Lower leg skin (tissue), 3 donors: ENCODE results near the gene PTGFRN.

Experiments
- POLR2A ChIP-seq, 2 donors: fragments of 450-650 bp; IDR thresholded peaks; one replicate each; pipeline ENCODE4 v1.6.1; 2016 to 2017; ENCODE audit warnings: antibody characterized with exemption in 2 of 2, mild to moderate bottlenecking in 1 of 2, moderate library complexity in 1 of 2
- TF ChIP-seq, protein P1 (sequence below), 3 donors: fragments of 450-650 bp; IDR thresholded peaks; one replicate each; pipeline ENCODE4 v1.5.1; 2016; ENCODE audit warnings: antibody characterized with exemption in 3 of 3, mild to moderate bottlenecking in 3 of 3, moderate library complexity in 2 of 3

DNA sequence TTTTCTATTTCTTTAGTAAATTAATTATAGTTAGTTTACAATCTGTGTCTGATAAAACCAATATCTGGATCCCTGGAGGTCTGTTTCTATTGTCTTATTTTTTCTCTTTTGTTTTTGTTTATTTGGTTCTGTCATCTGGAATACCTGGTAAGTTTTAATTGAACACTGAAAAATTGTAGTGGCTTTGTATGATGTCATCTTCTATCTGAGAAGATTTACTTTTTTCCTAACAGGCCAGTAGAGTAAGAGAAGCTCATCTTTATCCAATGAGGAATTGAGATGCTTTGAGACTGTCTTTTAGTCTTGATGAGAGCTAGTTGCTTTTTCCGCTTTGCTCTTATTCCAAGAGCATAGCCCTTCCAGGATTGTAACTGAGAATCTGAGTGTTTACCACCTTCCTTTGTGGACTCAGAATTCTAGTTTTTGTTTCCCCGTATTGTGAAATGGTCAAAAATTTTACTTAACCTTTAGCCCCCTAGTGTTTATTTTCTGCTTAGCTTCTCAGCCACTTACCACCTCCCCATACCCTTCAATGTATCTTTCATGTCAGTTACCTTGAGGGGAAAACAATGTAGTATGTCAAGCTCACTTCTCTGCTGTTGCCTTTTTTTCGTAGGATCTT is 25.0 kb downstream of the PTGFRN start:
- TF ChIP-seq, protein P1, sequence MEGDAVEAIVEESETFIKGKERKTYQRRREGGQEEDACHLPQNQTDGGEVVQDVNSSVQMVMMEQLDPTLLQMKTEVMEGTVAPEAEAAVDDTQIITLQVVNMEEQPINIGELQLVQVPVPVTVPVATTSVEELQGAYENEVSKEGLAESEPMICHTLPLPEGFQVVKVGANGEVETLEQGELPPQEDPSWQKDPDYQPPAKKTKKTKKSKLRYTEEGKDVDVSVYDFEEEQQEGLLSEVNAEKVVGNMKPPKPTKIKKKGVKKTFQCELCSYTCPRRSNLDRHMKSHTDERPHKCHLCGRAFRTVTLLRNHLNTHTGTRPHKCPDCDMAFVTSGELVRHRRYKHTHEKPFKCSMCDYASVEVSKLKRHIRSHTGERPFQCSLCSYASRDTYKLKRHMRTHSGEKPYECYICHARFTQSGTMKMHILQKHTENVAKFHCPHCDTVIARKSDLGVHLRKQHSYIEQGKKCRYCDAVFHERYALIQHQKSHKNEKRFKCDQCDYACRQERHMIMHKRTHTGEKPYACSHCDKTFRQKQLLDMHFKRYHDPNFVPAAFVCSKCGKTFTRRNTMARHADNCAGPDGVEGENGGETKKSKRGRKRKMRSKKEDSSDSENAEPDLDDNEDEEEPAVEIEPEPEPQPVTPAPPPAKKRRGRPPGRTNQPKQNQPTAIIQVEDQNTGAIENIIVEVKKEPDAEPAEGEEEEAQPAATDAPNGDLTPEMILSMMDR (IDR thresholded peaks at IDR 0.05) = no peak
- TF ChIP-seq POLR2A (IDR thresholded peaks at IDR 0.05) = no peak
